Measurements from ENCODE around the gene CHD3. TPM values are rescaled to one million over a fixed set of nuclear protein-coding genes. Genes with fewer than 3 reads are reported as not detected.
A peak's percentile ranks its signal among the peaks of the same experiment; 100 is the strongest.

CHD3 gene
- total and polyA plus RNA-seq, 2 of the 13 experiments (the other 11 are each of a cell fraction or from before 2014, with no cell fraction given), result 2.7 to 3.7 TPM

DNA sequence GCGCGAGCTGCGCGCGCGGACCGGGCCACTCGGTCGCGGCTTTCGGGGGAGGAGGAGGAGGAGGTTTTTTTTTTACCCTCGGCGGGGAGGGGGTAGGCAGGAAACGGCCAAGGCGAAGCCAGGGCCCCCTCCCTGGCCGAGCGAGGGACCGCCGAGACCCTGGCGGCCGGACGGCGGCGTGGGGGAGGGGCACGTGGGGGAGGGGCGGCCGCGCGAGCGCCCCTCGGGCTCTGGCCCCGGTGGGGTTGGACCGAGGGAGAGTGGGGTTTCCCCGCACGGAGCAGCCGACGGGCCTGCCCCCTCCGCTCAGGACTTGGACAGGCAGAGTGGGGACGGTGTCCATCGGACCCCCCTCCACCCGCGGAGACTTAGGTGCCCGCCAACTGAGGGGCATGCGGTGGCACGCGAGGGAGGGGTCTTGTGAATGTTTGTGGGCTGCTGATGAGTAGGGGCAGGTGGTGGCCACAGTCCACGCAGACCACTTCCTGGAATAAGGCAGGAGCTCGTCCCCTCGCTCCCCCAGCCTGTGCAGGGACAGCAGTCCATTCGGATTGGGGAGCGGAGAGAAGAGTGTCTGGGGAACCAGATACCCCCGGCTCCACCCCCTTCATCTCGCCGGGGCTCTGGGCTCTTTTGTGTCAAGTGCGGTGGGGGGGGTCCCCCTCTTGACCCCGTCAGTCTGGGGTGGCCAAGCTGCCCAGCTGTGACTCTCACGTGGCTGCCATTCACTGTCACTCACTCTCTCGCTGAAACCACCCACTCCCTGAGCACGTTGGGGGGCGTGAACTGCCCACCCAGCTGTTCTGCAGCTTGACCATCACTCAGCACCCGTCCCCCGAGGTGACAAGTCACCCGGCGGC lies 3.0 kb upstream of the CHD3 start (continued):
- TF ChIP-seq, protein P1, sequence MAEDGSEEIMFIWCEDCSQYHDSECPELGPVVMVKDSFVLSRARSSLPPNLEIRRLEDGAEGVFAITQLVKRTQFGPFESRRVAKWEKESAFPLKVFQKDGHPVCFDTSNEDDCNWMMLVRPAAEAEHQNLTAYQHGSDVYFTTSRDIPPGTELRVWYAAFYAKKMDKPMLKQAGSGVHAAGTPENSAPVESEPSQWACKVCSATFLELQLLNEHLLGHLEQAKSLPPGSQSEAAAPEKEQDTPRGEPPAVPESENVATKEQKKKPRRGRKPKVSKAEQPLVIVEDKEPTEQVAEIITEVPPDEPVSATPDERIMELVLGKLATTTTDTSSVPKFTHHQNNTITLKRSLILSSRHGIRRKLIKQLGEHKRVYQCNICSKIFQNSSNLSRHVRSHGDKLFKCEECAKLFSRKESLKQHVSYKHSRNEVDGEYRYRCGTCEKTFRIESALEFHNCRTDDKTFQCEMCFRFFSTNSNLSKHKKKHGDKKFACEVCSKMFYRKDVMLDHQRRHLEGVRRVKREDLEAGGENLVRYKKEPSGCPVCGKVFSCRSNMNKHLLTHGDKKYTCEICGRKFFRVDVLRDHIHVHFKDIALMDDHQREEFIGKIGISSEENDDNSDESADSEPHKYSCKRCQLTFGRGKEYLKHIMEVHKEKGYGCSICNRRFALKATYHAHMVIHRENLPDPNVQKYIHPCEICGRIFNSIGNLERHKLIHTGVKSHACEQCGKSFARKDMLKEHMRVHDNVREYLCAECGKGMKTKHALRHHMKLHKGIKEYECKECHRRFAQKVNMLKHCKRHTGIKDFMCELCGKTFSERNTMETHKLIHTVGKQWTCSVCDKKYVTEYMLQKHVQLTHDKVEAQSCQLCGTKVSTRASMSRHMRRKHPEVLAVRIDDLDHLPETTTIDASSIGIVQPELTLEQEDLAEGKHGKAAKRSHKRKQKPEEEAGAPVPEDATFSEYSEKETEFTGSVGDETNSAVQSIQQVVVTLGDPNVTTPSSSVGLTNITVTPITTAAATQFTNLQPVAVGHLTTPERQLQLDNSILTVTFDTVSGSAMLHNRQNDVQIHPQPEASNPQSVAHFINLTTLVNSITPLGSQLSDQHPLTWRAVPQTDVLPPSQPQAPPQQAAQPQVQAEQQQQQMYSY (CRISPR knock-in tag; IDR thresholded peaks at IDR 0.05), result no peak
- no peak for TF ChIP-seq AHR (CRISPR knock-in tag; IDR thresholded peaks at IDR 0.05)
- no peak for TF ChIP-seq GFI1 (CRISPR knock-in tag; IDR thresholded peaks at IDR 0.05; ENCODE audit: borderline replicate concordance)
- peak; percentile 54; the same call in 1 of the 2 replicates for TF ChIP-seq ZNF777 (CRISPR knock-in tag; IDR thresholded peaks at IDR 0.05)
- no peak for TF ChIP-seq ZNF430 (CRISPR knock-in tag; IDR thresholded peaks at IDR 0.05)
- TF ChIP-seq SKI (IDR thresholded peaks at IDR 0.05; ENCODE audit: partially characterized antibody), result peak; percentile 5
- TF ChIP-seq, protein P2, sequence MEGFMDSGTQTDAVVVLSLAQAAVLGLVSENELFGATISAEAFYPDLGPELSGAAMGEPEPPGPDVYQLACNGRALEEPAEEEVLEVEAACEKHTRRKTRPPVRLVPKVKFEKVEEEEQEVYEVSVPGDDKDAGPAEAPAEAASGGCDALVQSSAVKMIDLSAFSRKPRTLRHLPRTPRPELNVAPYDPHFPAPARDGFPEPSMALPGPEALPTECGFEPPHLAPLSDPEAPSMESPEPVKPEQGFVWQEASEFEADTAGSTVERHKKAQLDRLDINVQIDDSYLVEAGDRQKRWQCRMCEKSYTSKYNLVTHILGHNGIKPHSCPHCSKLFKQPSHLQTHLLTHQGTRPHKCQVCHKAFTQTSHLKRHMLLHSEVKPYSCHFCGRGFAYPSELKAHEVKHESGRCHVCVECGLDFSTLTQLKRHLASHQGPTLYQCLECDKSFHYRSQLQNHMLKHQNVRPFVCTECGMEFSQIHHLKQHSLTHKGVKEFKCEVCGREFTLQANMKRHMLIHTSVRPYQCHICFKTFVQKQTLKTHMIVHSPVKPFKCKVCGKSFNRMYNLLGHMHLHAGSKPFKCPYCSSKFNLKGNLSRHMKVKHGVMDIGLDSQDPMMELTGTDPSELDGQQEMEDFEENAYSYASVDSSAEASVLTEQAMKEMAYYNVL (CRISPR knock-in tag; IDR thresholded peaks at IDR 0.05; ENCODE audit: borderline replicate concordance), result no peak
- TF ChIP-seq, protein P3, sequence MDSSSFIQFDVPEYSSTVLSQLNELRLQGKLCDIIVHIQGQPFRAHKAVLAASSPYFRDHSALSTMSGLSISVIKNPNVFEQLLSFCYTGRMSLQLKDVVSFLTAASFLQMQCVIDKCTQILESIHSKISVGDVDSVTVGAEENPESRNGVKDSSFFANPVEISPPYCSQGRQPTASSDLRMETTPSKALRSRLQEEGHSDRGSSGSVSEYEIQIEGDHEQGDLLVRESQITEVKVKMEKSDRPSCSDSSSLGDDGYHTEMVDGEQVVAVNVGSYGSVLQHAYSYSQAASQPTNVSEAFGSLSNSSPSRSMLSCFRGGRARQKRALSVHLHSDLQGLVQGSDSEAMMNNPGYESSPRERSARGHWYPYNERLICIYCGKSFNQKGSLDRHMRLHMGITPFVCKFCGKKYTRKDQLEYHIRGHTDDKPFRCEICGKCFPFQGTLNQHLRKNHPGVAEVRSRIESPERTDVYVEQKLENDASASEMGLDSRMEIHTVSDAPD (CRISPR knock-in tag; IDR thresholded peaks at IDR 0.05), result no peak
- no peak for TF ChIP-seq SCMH1 (CRISPR knock-in tag; IDR thresholded peaks at IDR 0.05; ENCODE audit: borderline replicate concordance)
- TF ChIP-seq ZNF121 (CRISPR knock-in tag; IDR thresholded peaks at IDR 0.05), result no peak
- TF ChIP-seq, protein P4, sequence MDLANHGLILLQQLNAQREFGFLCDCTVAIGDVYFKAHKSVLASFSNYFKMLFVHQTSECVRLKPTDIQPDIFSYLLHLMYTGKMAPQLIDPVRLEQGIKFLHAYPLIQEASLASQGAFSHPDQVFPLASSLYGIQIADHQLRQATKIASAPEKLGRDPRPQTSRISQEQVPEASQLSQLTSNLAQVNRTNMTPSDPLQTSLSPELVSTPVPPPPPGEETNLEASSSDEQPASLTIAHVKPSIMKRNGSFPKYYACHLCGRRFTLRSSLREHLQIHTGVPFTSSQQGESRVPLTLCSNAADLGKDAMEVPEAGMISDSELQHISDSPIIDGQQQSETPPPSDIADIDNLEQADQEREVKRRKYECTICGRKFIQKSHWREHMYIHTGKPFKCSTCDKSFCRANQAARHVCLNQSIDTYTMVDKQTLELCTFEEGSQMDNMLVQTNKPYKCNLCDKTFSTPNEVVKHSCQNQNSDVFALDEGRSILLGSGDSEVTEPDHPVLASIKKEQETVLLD (CRISPR knock-in tag; IDR thresholded peaks at IDR 0.05; ENCODE audit: low read depth), result no peak
- no peak for TF ChIP-seq SRY (CRISPR knock-in tag; IDR thresholded peaks at IDR 0.05)
- no peak for TF ChIP-seq ZNF775 (CRISPR knock-in tag; IDR thresholded peaks at IDR 0.05; ENCODE audit: borderline replicate concordance)
- 0 out of 2 replicates have a peak, but pooled peaks have one; percentile 31 for TF ChIP-seq MYC (CRISPR knock-in tag; IDR thresholded peaks at IDR 0.05; ENCODE audit: borderline replicate concordance)
- TF ChIP-seq TCF7 (IDR thresholded peaks at IDR 0.05; ENCODE audit: low read depth), result no peak
- TF ChIP-seq, protein P5, sequence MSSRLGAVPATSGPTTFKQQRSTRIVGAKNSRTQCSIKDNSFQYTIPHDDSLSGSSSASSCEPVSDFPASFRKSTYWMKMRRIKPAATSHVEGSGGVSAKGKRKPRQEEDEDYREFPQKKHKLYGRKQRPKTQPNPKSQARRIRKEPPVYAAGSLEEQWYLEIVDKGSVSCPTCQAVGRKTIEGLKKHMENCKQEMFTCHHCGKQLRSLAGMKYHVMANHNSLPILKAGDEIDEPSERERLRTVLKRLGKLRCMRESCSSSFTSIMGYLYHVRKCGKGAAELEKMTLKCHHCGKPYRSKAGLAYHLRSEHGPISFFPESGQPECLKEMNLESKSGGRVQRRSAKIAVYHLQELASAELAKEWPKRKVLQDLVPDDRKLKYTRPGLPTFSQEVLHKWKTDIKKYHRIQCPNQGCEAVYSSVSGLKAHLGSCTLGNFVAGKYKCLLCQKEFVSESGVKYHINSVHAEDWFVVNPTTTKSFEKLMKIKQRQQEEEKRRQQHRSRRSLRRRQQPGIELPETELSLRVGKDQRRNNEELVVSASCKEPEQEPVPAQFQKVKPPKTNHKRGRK (CRISPR knock-in tag; IDR thresholded peaks at IDR 0.05), result no peak
- no peak for TF ChIP-seq NFYB (CRISPR knock-in tag; IDR thresholded peaks at IDR 0.05)
- TF ChIP-seq, protein P6, sequence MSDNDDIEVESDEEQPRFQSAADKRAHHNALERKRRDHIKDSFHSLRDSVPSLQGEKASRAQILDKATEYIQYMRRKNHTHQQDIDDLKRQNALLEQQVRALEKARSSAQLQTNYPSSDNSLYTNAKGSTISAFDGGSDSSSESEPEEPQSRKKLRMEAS (IDR thresholded peaks at IDR 0.05), result 0 out of 2 replicates have a peak, but pooled peaks have one; percentile 6
